ENCODE results near the gene ARHGAP45. TPM values are rescaled to one million over a fixed set of nuclear protein-coding genes. Genes with fewer than 3 reads are reported as not detected.

The ARHGAP45 gene
- total RNA-seq, 1 donor from 2014 or later, result 3.0 TPM

- Mint-ChIP-seq H3K9me3 (ENCODE audit: unreplicated experiment) (no peaks in the 10 kb centered on the region), H3K27me3 (ENCODE audit: low read depth, unreplicated experiment) (no peaks in the 10 kb centered on the region), H3K4me1 (ENCODE audit: low read depth, unreplicated experiment) (peaks cover 2% of the 10 kb centered on the region), H3K4me3 (ENCODE audit: unreplicated experiment) (no peak overlapping the region), H3K27ac (ENCODE audit: unreplicated experiment) (no peak overlapping the region), H3K36me3 (ENCODE audit: low read depth, unreplicated experiment) (peaks cover 7% of the 10 kb centered on the region)
- FAIRE-seq, result no peak
- no peaks in the 10 kb centered on the region for H3K27me3 ChIP-seq (ENCODE audit: insufficient read depth, low read length)
- H3K79me2 ChIP-seq (ENCODE audit: insufficient read depth, low read length), result peaks cover 14% of the 10 kb centered on the region
- no peak for TF ChIP-seq EZH2 (IDR thresholded peaks at IDR 0.05; ENCODE audit: insufficient read depth, low read length)
- no peak for TF ChIP-seq CTCF (IDR thresholded peaks at IDR 0.05; ENCODE audit: insufficient read depth, low read depth, low read length)
- DNase-seq (ENCODE audit: low read depth), result no peak
- H3K4me2 ChIP-seq (ENCODE audit: low read length), result no peak overlapping the region
- no peak overlapping the region for H2AFZ ChIP-seq (ENCODE audit: low read depth, low read length)
- H3K4me1 ChIP-seq (ENCODE audit: insufficient read depth, low read length), result peaks cover under 1% of the 10 kb centered on the region
- no peaks in the 10 kb centered on the region for H3K9me3 ChIP-seq (ENCODE audit: insufficient read depth, low read depth, low read length)
- peaks cover 2% of the 10 kb centered on the region for H3K36me3 ChIP-seq (ENCODE audit: insufficient read depth, low read length)
- peaks cover 17% of the 10 kb centered on the region for H4K20me1 ChIP-seq (ENCODE audit: insufficient read depth, low read length)
- no peak overlapping the region for H3K27ac ChIP-seq (ENCODE audit: low read depth, low read length)
- no peak overlapping the region for H3K9ac ChIP-seq (ENCODE audit: low read length)
- no peak overlapping the region for H3K4me3 ChIP-seq (ENCODE audit: insufficient read depth, low read depth, low read length)
Measured at GRCh38 chr19:1088416-1089010, 21.5 kb downstream of the ARHGAP45 start.

- no peak overlapping the region for H3K27ac Mint-ChIP-seq (ENCODE audit: unreplicated experiment)
- Histone ChIP-seq H3K4me1 (ENCODE audit: insufficient read depth, low read length) (peaks cover 8% of the 10 kb centered on the region), H4K20me1 (ENCODE audit: insufficient read depth, low read length) (peaks cover 25% of the 10 kb centered on the region), H3K9me3 (ENCODE audit: insufficient read depth, low read depth, low read length) (no peaks in the 10 kb centered on the region), H3K27ac (ENCODE audit: low read depth, low read length) (no peak overlapping the region), H3K27me3 (ENCODE audit: insufficient read depth, low read length) (no peaks in the 10 kb centered on the region), H3K79me2 (ENCODE audit: insufficient read depth, low read length) (peaks cover 21% of the 10 kb centered on the region), H3K4me2 (ENCODE audit: low read length) (no peak overlapping the region), H3K36me3 (ENCODE audit: insufficient read depth, low read length) (peaks cover 2% of the 10 kb centered on the region), H2AFZ (ENCODE audit: low read depth, low read length) (no peak overlapping the region), H3K4me3 (ENCODE audit: insufficient read depth, low read depth, low read length) (no peak overlapping the region), H3K9ac (ENCODE audit: low read length) (no peak overlapping the region)
- peaks cover 7% of the 10 kb centered on the region for H3K4me1 Mint-ChIP-seq (ENCODE audit: low read depth, unreplicated experiment)
- H3K27me3 Mint-ChIP-seq (ENCODE audit: low read depth, unreplicated experiment), result no peaks in the 10 kb centered on the region
- FAIRE-seq, result no peak
- TF ChIP-seq EZH2 (IDR thresholded peaks at IDR 0.05; ENCODE audit: insufficient read depth, low read length) (no peak), CTCF (IDR thresholded peaks at IDR 0.05; ENCODE audit: insufficient read depth, low read depth, low read length) (no peak)
- H3K9me3 Mint-ChIP-seq (ENCODE audit: unreplicated experiment), result no peaks in the 10 kb centered on the region
- no peak for DNase-seq (ENCODE audit: low read depth)
- no peak overlapping the region for H3K4me3 Mint-ChIP-seq (ENCODE audit: unreplicated experiment)
- H3K36me3 Mint-ChIP-seq (ENCODE audit: low read depth, unreplicated experiment), result peaks cover 9% of the 10 kb centered on the region
Measured at GRCh38 chr19:1089126-1089771, 22.3 kb downstream of the ARHGAP45 start.

GRCh38 chr19:1089891-1090290 lies 22.9 kb downstream of the ARHGAP45 start:
- FAIRE-seq (no peak), DNase-seq (ENCODE audit: low read depth) (no peak)
- no peaks in the 10 kb centered on the region for H3K27me3 ChIP-seq (ENCODE audit: insufficient read depth, low read length)
- peaks cover 27% of the 10 kb centered on the region for H3K79me2 ChIP-seq (ENCODE audit: insufficient read depth, low read length)
- no peaks in the 10 kb centered on the region for H3K9me3 Mint-ChIP-seq (ENCODE audit: unreplicated experiment)
- no peak overlapping the region for H2AFZ ChIP-seq (ENCODE audit: low read depth, low read length)
- H3K9ac ChIP-seq (ENCODE audit: low read length), result no peak overlapping the region
- no peak overlapping the region for H3K4me2 ChIP-seq (ENCODE audit: low read length)
- H3K4me3 ChIP-seq (ENCODE audit: insufficient read depth, low read depth, low read length), result no peak overlapping the region
- H3K36me3 ChIP-seq (ENCODE audit: insufficient read depth, low read length), result peaks cover 2% of the 10 kb centered on the region
- H3K4me1 ChIP-seq (ENCODE audit: insufficient read depth, low read length), result peaks cover 12% of the 10 kb centered on the region
- H4K20me1 ChIP-seq (ENCODE audit: insufficient read depth, low read length), result peaks cover 30% of the 10 kb centered on the region
- no peak overlapping the region for H3K4me3 Mint-ChIP-seq (ENCODE audit: unreplicated experiment)
- peaks cover 9% of the 10 kb centered on the region for H3K36me3 Mint-ChIP-seq (ENCODE audit: low read depth, unreplicated experiment)
- H3K9me3 ChIP-seq (ENCODE audit: insufficient read depth, low read depth, low read length), result no peaks in the 10 kb centered on the region
- TF ChIP-seq EZH2 (IDR thresholded peaks at IDR 0.05; ENCODE audit: insufficient read depth, low read length) (no peak), CTCF (IDR thresholded peaks at IDR 0.05; ENCODE audit: insufficient read depth, low read depth, low read length) (no peak)
- no peak overlapping the region for H3K27ac ChIP-seq (ENCODE audit: low read depth, low read length)
- H3K4me1 Mint-ChIP-seq (ENCODE audit: low read depth, unreplicated experiment), result peaks cover 7% of the 10 kb centered on the region
- no peak overlapping the region for H3K27ac Mint-ChIP-seq (ENCODE audit: unreplicated experiment)
- H3K27me3 Mint-ChIP-seq (ENCODE audit: low read depth, unreplicated experiment), result no peaks in the 10 kb centered on the region

All from astrocyte (in vitro differentiated cells and primary cell).